Cardiac fibroblast (primary cell): Measurements from ENCODE around the gene KCNQ1.

Experiments used
- DNase-seq, 2 donors: peaks; one replicate each; pipeline versions ENCODE4 v3.0.0 to v3.0.0-alpha.2; 2010; ENCODE audit warnings: low read depth in 2 of 2
- H3K4me3 ChIP-seq, 2 donors: replicated peaks in 1 of 2; 1 replicate in 1 of 2; 2 replicates in 1 of 2; pipeline ENCODE4 v1.5.1; 2011; ENCODE audit warnings: low read depth in 2 of 2, low read length in 2 of 2, mild to moderate bottlenecking in 2 of 2, moderate library complexity in 1 of 2
- CTCF ChIP-seq: IDR thresholded peaks from one replicate; pipeline ENCODE4 v1.5.1; 2011; ENCODE audit warnings: low read depth, mild to moderate bottlenecking, low read length, inconsistent platforms

Gene KCNQ1

GRCh38 chr11:2734181-2735052 lies 289.6 kb downstream of the KCNQ1 start:
- DNase-seq, result no peak
- H3K4me3 ChIP-seq, result no peak overlapping the region
- no peak for TF ChIP-seq CTCF

- no peak for TF ChIP-seq CTCF
- H3K4me3 ChIP-seq, result no peak overlapping the region
- DNase-seq, result no peak
Measured at GRCh38 chr11:2735053-2735589, 290.3 kb downstream of the KCNQ1 start.

- DNase-seq, result no peak
- no peak overlapping the region for H3K4me3 ChIP-seq
- no peak for TF ChIP-seq CTCF
Measured at GRCh38 chr11:2736577-2737225, 291.9 kb downstream of the KCNQ1 start.

- DNase-seq, result no peak
- TF ChIP-seq CTCF, result no peak
- no peak overlapping the region for H3K4me3 ChIP-seq
Measured at GRCh38 chr11:2737226-2737590, 292.4 kb downstream of the KCNQ1 start.

GRCh38 chr11:2737866-2738265 lies 293.1 kb downstream of the KCNQ1 start:
- DNase-seq, result peak in 1 of 2 donors; percentile 57
- no peak overlapping the region for H3K4me3 ChIP-seq
- TF ChIP-seq CTCF, result no peak

GRCh38 chr11:2738551-2739431 lies 294.0 kb downstream of the KCNQ1 start:
- no peak for DNase-seq
- no peak overlapping the region for H3K4me3 ChIP-seq
- TF ChIP-seq CTCF, result no peak
